NOMO-1 (cell line): ENCODE data around the gene PUM1.

Experiments used
- DNase-seq, 2 experiments: peaks; one replicate each; lab custom pipeline; 2025; ENCODE audit not compliant: unreplicated experiment in 2 of 2; lab: John Stamatoyannopoulos, UW

PUM1 gene

DNA sequence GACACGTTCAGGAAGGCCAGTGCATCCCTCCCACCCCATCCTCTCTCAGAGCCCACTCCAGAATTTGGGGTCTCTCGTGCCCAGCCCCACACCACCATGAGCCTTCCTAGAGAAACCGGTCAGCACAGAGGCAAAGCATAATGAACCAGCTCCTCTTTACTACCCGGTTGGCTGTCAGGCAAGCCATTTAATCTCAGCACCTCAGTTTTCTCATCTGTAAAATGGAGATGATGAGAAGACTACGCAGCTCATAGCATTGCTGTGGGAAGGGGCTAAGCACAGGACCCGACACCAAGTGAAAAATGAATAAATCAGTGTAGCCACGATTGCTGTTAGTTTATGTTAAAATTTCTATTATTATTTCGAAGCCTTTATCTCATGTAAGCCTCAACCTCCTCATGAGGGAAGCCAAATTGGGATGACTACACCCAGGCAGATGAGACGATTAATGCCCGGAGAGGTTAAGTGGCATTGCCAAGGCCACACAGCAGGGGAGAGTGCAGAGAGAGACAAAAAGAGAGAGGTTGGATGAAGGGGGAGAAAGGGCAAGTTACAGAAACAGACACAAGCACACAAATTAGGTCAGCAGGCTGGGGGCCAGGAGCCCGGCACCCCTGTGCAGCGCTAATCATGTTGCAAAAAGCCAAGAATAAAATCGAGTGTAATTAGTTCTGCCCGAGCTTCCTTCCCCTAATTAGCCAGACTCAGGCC is 182.7 kb downstream of the PUM1 start:
- no peak for DNase-seq
